CD14-positive monocyte (primary cell): ENCODE results near the gene CELF5. TPM values are rescaled to one million over a fixed set of nuclear protein-coding genes. Genes with fewer than 3 reads are reported as not detected.

Experiments used
- DNase-seq, 3 donors: peaks; one replicate each; pipeline ENCODE4 v3.0.0-alpha.2; 2011 to 2022
- H2AFZ ChIP-seq: 2 replicates; pipeline ENCODE4 v1.6.0; 2012; ENCODE audit warnings: mild to moderate bottlenecking, low read depth, low read length, inconsistent platforms; ENCODE audit not compliant: insufficient read depth, poor library complexity, severe bottlenecking
- H3K27ac ChIP-seq, 2 donors: 1 replicate in 1 of 2; 2 replicates in 1 of 2; pipeline ENCODE4 v1.5.1; 2012 to 2013; ENCODE audit warnings: low read length in 2 of 2, control low read depth in 1 of 2, inconsistent platforms in 1 of 2, low read depth in 1 of 2, mild to moderate bottlenecking in 1 of 2
- H3K27me3 ChIP-seq, 2 donors: one replicate each; pipeline versions ENCODE4 v1.6.0 to v1.6.1; 2011 to 2013; ENCODE audit warnings: low read length in 2 of 2; ENCODE audit not compliant: control insufficient read depth in 2 of 2, insufficient read depth in 2 of 2
- H3K36me3 ChIP-seq, 2 donors: replicated peaks in 1 of 2; 1 replicate in 1 of 2; 2 replicates in 1 of 2; pipeline versions ENCODE4 v1.5.1 to v1.6.1; 2012 to 2013; ENCODE audit warnings: low read length in 2 of 2, control low read depth in 1 of 2, inconsistent platforms in 1 of 2, mild to moderate bottlenecking in 1 of 2; ENCODE audit not compliant: insufficient read depth in 2 of 2, control insufficient read depth in 1 of 2
- H3K4me1 ChIP-seq, 2 donors: 1 replicate in 1 of 2; 2 replicates in 1 of 2; pipeline versions ENCODE4 v1.5.1 to v1.6.1; 2012 to 2013; ENCODE audit warnings: low read length in 2 of 2, control low read depth in 1 of 2, inconsistent platforms in 1 of 2, mild to moderate bottlenecking in 1 of 2, moderate library complexity in 1 of 2; ENCODE audit not compliant: insufficient read depth in 2 of 2, control insufficient read depth in 1 of 2
- H3K4me2 ChIP-seq: replicated peaks from 2 replicates; pipeline ENCODE3; 2012; ENCODE audit warnings: low read length, moderate library complexity, mild to moderate bottlenecking; ENCODE audit not compliant: poor library complexity, severe bottlenecking; ENCODE audit errors: extremely low read depth
- H3K4me3 ChIP-seq, 3 experiments: fragments of 200-600 bp in 1 of 3; sonication (generic) in 1 of 3; replicated peaks in 1 of 3; 1 replicate in 2 of 3; 2 replicates in 1 of 3; pipeline ENCODE4 v1.5.1; 2011 to 2013; ENCODE audit warnings: low read length in 3 of 3, mild to moderate bottlenecking in 3 of 3, control low read depth in 2 of 3, low read depth in 2 of 3, inconsistent platforms in 1 of 3, moderate library complexity in 1 of 3
- H3K79me2 ChIP-seq: 2 replicates; pipeline ENCODE4 v1.6.0; 2012; ENCODE audit warnings: mild to moderate bottlenecking, control low read depth, inconsistent platforms, low read length, moderate library complexity; ENCODE audit not compliant: insufficient read depth
- H3K9ac ChIP-seq: 2 replicates; pipeline ENCODE4 v1.6.0; 2017; ENCODE audit warnings: low read length, mild to moderate bottlenecking; ENCODE audit not compliant: insufficient read depth, poor library complexity, severe bottlenecking
- H3K9me3 ChIP-seq, 2 donors: replicated peaks in 1 of 2; 1 replicate in 1 of 2; 2 replicates in 1 of 2; pipeline versions ENCODE4 v1.5.1 to v1.6.1; 2012 to 2013; ENCODE audit warnings: low read length in 2 of 2, control low read depth in 1 of 2; ENCODE audit not compliant: control insufficient read depth in 1 of 2, insufficient read depth in 1 of 2
- H4K20me1 ChIP-seq: 2 replicates; pipeline ENCODE4 v1.6.0; 2012; ENCODE audit warnings: mild to moderate bottlenecking, low read length, control low read depth, moderate library complexity; ENCODE audit not compliant: insufficient read depth
- H3K27ac Mint-ChIP-seq, 7 donors: one replicate each; pipeline ENCODE4 v1.8.0; 2020; ENCODE audit warnings: mild to moderate bottlenecking in 7 of 7, mixed read lengths in 7 of 7, moderate library complexity in 6 of 7, inconsistent platforms in 2 of 7
- H3K27me3 Mint-ChIP-seq, 3 donors: one replicate each; pipeline ENCODE4 v1.8.0; 2021 to 2022; ENCODE audit warnings: low read depth in 3 of 3, mild to moderate bottlenecking in 3 of 3, mixed read lengths in 3 of 3, moderate library complexity in 3 of 3, inconsistent platforms in 1 of 3
- H3K36me3 Mint-ChIP-seq, 2 donors: one replicate each; pipeline ENCODE4 v1.8.0; 2020; ENCODE audit warnings: mixed read lengths in 2 of 2, inconsistent platforms in 1 of 2, mild to moderate bottlenecking in 1 of 2
- H3K4me1 Mint-ChIP-seq: one replicate; pipeline ENCODE4 v1.8.0; 2020; ENCODE audit warnings: mild to moderate bottlenecking, mixed read lengths
- H3K4me3 Mint-ChIP-seq, 2 donors: one replicate each; pipeline ENCODE4 v1.8.0; 2020; ENCODE audit warnings: mild to moderate bottlenecking in 2 of 2, mixed read lengths in 2 of 2, moderate library complexity in 1 of 2
- H3K9me3 Mint-ChIP-seq, 7 donors: one replicate each; pipeline ENCODE4 v1.8.0; 2020 to 2022; ENCODE audit warnings: mixed read lengths in 7 of 7, mild to moderate bottlenecking in 6 of 7, moderate library complexity in 6 of 7, inconsistent platforms in 2 of 7
- CTCF ChIP-seq: fragments of 200-600 bp; IDR thresholded peaks from one replicate; pipeline ENCODE4 v1.8.0; 2022; ENCODE audit warnings: antibody characterized with exemption, mild to moderate bottlenecking
- WGBS: methylation state at CpG from one replicate; pipeline ENCODE4 v1.1.5; 2013; ENCODE audit warnings: missing lambda C conversion rate; ENCODE audit not compliant: insufficient coverage; 5-methylcytosine and 5-hydroxymethylcytosine counted together
- intact Hi-C, 2 donors: fragments of 100-400 bp; cut with micrococcal nuclease; formaldehyde crosslinking; loops; one replicate each; pipeline versions ENCODE4 v1.15.0 to v1.15.1; 2023
- polyA plus RNA-seq, 3 donors: library from polyadenylated mRNA; depleted of rRNA in 1 of 3; unstranded in 2 of 3; stranded (reverse) in 1 of 3; fragments of 300-500 nt in 2 of 3; fragments of >200 nt in 1 of 3; fragmentation: Illumina TruSeq in 2 of 3; gene quantifications; 1 replicate in 2 of 3; 2 replicates in 1 of 3; pipeline ENCODE4 v1.2.3, GENCODE V29; 2012 to 2021

CELF5 gene
- polyA plus RNA-seq, 3 donors: not detected

GRCh38 chr19:3187662-3188511 is 36.6 kb upstream of the CELF5 start:
- Mint-ChIP-seq H3K27me3 (peaks cover 0 to 4% (median 0%) of the 10 kb centered on the region in 3 donors), H3K4me1 (peaks cover 65% of the 10 kb centered on the region), H3K27ac (peak overlapping the region; percentile 77 to 92 (median 84)), H3K4me3 (peak overlapping the region; percentile 73 to 83), H3K36me3 (peaks cover 13 to 21% of the 10 kb centered on the region in 2 donors), H3K9me3 (peaks cover 0 to 3% (median 0%) of the 10 kb centered on the region in 7 donors)
- peak overlapping the region; percentile 66 for H3K9ac ChIP-seq
- H3K27ac ChIP-seq: peak overlapping the region; percentile 56 to 82
- peak overlapping the region in 2 of 3 experiments; percentile 26 to 78 for H3K4me3 ChIP-seq
- H3K4me1 ChIP-seq: peaks cover 57 to 63% of the 10 kb centered on the region in 2 donors
- peaks cover 0 to 11% of the 10 kb centered on the region in 2 donors for H3K36me3 ChIP-seq
- H3K27me3 ChIP-seq: no peaks in the 10 kb centered on the region
- whole genome bisulfite sequencing: 77% methylated on average over 31 of the region's 36 CpGs
- no peak overlapping the region for H2AFZ ChIP-seq
- intact Hi-C loops: loop anchor here in 1 of 2 donors (10.0 kb wide), 1 partner anchor 363 kb away; no protein-coding TSS in a partner anchor
- H3K4me2 ChIP-seq: peak overlapping the region; percentile 99
- H3K9me3 ChIP-seq: no peaks in the 10 kb centered on the region
- no peak for TF ChIP-seq CTCF
- peaks cover 82% of the 10 kb centered on the region for H3K79me2 ChIP-seq
- peaks cover 53% of the 10 kb centered on the region for H4K20me1 ChIP-seq
- DNase-seq: no peak

- H3K4me1 Mint-ChIP-seq: peaks cover 65% of the 10 kb centered on the region
- WGBS: 55% methylated on average over 25 of the region's 35 CpGs
Observed at GRCh38 chr19:3188627-3189596, 35.5 kb upstream of the CELF5 start.

More at GRCh38 chr19:3188627-3189596, 35.5 kb upstream of the CELF5 start:
- peaks cover 58 to 68% of the 10 kb centered on the region in 2 donors for H3K4me1 ChIP-seq
- peak overlapping the region; percentile 73 to 83 for H3K4me3 Mint-ChIP-seq
- TF ChIP-seq CTCF: no peak
- peak overlapping the region in 2 of 3 experiments; percentile 26 to 71 for H3K4me3 ChIP-seq
- H3K27me3 ChIP-seq: no peaks in the 10 kb centered on the region
- DNase-seq: peak in 2 of 3 donors; percentile 40 to 45
- peak overlapping the region; percentile 66 for H3K9ac ChIP-seq
- H3K27ac Mint-ChIP-seq: peak overlapping the region; percentile 77 to 92 (median 83)
- H2AFZ ChIP-seq: peak overlapping the region; percentile 77
- peaks cover 54% of the 10 kb centered on the region for H4K20me1 ChIP-seq
- intact Hi-C loops: loop anchor here in 1 of 2 donors (10.0 kb wide), 1 partner anchor 364 kb away; no protein-coding TSS in a partner anchor
- H3K79me2 ChIP-seq: peaks cover 78% of the 10 kb centered on the region
- H3K9me3 ChIP-seq: no peaks in the 10 kb centered on the region
- peaks cover 11 to 25% of the 10 kb centered on the region in 2 donors for H3K36me3 Mint-ChIP-seq
- H3K9me3 Mint-ChIP-seq: peaks cover 0 to 3% (median 0%) of the 10 kb centered on the region in 7 donors
- H3K36me3 ChIP-seq: peaks cover 0 to 9% of the 10 kb centered on the region in 2 donors
- H3K27ac ChIP-seq: peak overlapping the region; percentile 56 to 82
- peak overlapping the region; percentile 99 for H3K4me2 ChIP-seq
- peaks cover 0 to 4% (median 0%) of the 10 kb centered on the region in 3 donors for H3K27me3 Mint-ChIP-seq
